GM18951 (cell line): Measurements from ENCODE around the gene C4orf50.
"Not testable (repeated sequence)": the region's sequence is repeated elsewhere in the genome, so short reads cannot be mapped to it uniquely, and the experiment has no call there.

Experiments used
- POLR2A ChIP-seq: IDR thresholded peaks from 4 replicates; pipeline ENCODE4 v1.6.1; 2011; ENCODE audit warnings: mild to moderate bottlenecking; ENCODE audit not compliant: insufficient read length, insufficient read depth; ENCODE audit errors: extremely low read depth
- in situ Hi-C: fragments of 300-500 bp; cut with MboI; formaldehyde crosslinking; loops from one replicate; pipeline ENCODE4 v1.12.0; 2022; ENCODE audit warnings: low sequenced_read_pairs, mixed read lengths, inconsistent platforms; ENCODE audit not compliant: unreplicated experiment

C4orf50 gene

DNA sequence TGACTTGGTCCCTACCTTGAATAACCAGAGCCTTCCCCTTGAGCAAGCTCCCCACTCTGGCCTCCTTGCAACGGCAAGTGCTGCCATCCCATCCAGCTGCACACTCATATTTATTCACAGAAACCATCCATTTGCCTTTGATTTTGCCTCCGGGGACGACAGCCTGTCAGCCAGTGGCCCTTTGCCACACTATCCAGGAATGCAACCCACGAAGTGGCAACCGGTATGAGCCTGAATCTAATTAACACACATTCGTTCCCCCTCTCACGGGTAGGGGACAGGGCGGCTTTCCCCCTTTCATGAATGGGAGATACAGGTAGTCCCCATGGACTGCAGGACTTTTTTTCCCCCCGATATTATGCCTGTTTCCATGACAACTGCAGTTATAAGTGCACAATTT, 140.8 kb downstream of the C4orf50 start:
- no peak for TF ChIP-seq POLR2A
- in situ Hi-C loops = no loop called here

DNA sequence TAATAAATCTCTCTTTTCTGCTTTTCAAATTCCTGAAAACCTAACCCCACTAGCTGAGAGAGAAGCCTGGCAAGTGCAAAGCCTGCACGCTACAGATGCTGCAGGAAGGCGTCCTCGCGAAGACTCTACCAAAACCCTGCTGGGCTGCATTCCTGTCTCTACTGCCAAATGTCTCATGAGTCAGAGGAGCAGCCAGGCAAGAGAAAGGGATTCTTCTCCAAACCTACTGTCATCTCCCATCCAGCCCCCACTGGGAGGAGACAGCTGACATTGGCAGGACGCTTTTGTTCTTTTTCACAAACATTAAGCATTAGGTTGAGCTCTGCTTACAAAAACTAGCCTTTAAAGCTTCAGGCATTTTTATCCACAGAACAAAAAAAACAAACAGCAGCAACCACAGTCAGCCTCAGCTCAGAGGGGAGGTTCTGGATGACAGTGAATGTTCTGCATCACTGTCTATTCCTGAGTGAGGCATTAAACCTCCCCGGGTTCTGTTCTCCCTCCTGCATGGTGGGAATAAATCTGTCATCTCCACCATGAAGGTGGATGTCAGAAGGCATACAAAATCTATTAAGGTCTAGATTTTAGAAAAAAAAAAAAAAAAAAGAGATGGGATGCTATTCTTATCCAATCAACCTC, 143.3 kb downstream of the C4orf50 start:
- no peak for TF ChIP-seq POLR2A
- in situ Hi-C loops = no loop called here

DNA sequence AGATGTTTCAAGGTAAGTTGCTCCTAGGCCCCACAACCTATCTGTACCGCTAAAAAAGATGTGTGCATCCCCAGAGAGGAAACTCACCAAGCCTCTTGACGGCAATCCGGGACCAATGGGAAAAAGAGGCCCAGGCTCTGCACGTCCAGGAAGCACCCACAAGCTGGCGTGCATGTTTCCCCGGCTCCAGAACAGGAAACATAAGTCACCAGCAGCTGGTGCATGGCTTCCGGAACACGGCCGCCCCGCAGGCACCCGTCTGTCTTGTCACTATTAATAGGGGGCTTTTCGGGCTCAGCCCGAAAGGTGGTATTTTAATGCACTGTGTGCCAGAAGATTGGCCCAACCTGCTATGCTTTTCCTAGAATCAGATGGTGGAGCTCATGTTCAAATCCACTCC, 147.5 kb downstream of the C4orf50 start:
- TF ChIP-seq POLR2A = no peak
- in situ Hi-C loops = no loop called here

DNA sequence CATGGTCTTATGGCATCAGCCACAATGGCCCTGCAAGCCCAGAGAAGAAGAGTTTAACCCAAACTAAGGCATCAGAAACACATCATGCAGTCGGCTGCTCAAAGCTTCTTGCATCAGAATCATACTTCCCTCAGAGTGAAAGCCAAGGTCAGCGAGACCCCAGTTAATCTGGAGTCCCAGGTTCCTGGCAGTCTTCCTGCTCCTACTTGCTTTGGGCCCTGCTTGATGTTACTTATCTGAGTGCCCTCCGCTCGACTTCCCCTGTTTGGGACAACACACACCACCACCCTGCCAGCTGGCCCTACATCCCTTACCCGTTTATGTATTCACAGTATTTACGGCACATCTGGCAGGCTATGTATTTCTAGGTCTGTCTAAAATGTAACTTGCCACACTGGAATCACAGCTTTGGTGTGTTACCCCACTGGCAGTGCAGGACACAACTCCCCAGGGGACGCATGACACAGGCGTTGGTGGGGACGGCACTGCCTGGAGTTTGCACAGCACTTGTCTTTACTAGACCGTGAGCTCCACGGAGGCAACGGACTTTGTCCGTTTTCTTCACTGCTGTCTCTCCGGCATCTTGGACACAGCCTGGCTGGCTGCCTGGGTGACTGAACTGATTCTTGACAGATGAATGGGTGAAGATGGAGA, 148.1 kb downstream of the C4orf50 start:
- no peak for TF ChIP-seq POLR2A
- in situ Hi-C loops = no loop called here

DNA sequence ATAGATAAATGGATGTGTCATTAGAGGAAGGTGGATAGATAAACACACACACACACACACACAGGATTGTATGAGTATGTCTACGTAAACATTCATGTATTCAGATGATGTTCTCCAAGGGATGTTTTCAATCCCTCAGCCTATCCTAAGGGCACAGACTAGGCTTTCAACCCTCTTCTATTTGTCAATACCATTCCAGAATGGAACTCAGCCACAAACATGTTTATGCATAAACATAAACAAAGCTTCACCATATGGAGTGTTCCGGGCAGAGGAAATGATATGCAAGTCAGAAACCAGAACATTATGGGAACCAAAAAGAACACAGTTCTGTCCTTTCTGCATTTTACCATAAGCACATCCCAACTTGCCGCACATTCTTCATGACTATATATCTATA, 150.4 kb downstream of the C4orf50 start:
- in situ Hi-C loops = no loop called here
- TF ChIP-seq POLR2A = no peak

DNA sequence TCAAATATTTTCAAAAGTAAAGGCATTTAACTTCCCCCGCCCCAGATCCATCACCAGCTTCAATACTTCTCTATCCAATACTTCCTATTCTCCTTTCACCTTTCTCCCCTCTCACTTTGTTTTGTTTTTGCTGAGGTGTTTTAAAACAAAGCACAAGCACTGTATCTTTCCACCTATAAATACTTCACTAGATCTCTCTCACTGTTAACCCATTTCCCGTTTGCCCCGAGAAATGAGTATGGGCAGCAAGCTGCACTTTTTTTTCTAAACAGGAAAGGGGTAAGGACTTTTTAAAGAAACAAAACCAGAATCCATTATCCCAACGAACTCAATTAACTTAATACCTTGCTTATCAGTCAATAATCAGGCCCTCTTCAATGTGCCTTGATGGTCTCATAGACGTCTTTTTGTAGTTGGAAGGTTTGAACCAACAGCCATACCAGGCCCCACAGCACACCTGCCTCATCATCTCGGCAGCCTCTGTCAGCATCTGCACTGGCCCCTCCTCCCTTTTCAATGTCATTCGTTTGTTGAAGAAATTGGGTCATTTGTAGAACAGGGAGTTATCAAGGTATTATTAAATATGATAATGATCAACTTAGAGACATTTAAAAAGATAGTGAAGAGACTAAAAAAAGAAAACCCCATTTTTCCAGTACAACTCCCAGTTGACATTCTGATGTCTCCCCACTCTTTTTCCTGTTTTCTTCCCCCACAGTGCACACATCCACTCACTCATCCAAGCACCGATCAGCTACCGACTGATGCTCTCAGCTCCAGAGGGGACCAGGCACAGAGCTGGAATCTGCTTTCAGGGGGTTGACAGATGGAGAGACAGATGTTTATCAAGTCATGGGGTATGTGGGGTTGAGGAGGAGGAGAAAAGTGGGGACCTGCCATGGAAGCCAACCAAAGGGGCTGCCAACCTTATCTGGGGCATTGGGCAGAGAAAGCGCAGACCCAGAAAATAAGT, 151.1 kb downstream of the C4orf50 start:
- in situ Hi-C loops = no loop called here

DNA sequence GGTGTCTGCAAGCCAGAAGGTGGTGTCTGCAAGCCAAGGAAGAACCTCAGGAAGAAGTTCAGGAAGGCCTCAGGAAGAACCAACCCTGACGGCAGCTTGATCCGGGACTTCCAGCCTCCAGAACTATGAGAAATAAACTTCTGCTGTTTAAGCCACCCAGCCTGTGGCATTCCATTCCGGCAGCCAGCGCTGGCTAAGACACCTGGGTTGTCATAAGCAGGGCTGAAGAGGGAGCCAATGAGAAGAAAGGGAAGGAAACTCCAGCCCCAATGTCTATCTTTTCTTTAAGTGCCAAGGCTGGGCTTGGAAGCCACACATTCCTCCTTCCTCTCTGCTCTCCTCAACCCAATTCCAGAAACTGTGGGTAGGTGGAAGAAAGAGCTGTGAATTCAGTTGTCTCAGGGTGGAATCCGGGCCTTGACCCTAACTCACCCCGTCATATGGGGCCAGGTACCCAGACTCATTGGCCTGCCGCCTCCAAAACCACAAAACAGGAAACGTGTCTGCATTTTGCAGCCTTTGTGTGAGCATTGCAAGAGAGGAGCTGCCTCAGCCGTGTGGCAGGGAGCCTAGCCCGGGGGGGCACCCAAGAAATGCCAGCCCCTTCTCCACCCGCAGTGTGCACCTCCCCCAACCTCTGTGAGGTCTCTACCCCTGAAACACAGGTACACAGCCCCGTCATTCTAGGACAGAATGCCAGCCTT, 152.2 kb downstream of the C4orf50 start:
- TF ChIP-seq POLR2A = no peak
- in situ Hi-C loops = no loop called here

More for the DNA sequence above, 151.1 kb downstream of the C4orf50 start:
- no peak for TF ChIP-seq POLR2A

DNA sequence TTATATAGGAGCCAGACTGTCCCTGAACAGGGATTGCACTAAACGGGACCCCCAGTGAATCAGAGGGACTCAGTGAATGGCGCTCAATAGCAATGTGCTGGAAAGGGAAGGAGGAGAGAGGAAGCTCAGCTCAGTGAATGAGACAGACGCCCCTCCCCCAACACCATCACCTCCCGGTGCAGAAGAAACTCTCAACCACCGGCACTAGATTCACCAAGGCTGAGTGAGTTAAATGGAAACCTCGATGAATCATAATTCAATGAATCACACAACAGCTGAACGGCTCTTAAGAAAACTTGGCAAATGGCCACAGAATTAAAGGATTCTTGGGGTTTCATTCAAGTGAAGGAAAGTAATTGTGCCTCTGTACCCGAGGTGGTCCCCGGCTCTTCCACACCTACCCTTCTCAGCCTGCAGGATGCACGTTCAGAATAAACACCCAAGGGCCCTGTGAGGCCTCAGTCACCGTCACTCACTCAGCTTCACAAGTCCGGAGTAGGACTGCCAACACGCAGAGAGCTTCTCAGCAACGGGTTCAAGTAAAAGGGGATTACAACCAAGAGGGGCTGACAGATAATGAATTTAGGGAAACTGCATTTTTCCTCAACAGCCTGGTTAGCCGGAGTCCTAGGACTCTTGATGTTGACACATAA, 154.6 kb downstream of the C4orf50 start:
- no peak for TF ChIP-seq POLR2A
- in situ Hi-C loops = no loop called here

DNA sequence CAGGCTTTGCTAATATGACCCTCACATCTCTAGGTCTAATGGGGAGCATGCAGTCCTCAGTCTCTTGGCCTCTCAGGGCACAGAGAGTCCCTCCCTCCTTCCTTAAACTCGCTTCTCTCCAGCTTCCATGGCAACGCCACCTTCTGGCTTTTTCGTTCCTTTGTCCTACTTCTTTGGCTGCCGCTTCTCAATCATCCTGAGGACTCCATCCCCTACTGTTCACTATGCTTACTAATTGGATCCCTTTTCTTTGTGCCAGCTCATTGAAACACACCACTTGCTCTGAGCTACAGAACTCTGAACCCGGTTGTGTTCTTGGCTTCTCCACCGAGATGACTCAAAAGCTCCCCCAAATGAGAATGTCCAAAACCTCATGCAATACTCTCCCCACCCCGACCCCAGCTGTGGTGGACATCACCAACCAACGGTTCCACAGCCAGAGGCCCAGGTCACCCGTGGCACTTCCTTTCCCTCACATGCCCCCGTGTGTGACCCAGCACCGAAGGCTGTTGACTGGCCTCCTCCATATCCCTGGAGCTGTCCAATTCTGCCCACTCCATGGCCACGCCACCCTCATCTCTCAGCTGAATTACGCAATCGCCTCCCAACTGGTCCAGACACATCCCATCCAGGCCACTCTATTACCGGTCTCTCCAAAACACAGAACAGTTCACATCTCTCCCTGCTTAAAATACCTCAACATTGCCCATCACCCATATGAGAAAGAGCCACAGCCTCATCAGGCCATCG, 160.0 kb downstream of the C4orf50 start:
- in situ Hi-C loops = no loop called here

DNA sequence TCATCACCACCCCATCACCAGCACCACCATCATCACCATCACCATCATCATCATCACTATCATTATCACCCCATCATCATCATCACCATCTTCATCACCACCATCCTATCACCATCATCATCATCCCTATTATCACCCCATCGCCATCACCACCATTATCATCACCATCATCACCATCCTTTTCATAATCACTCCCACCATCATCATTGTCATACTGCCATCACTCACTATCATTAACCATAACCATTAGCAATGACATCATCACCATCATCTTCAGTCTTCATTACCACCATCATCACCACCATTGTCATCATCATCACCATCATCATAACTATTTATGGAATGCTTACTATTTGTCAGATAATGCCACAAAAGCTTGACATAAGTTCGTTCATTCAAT, 161.0 kb downstream of the C4orf50 start:
- TF ChIP-seq POLR2A = no peak
- in situ Hi-C loops = no loop called here

More for the DNA sequence above, 160.0 kb downstream of the C4orf50 start:
- TF ChIP-seq POLR2A = no peak

DNA sequence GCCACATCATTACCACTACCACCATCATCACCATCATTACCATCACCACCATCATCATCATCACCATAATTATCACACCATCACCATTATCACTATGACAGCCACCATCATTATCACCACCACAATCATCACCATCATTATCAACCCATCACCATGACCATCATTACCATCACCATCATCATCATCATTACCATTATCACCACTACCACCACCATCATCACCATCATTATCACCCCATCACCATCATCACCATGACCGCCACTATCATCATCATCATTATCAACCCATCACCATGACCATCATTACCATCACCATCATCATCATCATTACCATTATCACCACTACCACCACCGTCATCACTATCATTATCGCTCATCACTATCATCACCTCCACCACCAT, 161.9 kb downstream of the C4orf50 start:
- in situ Hi-C loops = not testable (repeated sequence)

DNA sequence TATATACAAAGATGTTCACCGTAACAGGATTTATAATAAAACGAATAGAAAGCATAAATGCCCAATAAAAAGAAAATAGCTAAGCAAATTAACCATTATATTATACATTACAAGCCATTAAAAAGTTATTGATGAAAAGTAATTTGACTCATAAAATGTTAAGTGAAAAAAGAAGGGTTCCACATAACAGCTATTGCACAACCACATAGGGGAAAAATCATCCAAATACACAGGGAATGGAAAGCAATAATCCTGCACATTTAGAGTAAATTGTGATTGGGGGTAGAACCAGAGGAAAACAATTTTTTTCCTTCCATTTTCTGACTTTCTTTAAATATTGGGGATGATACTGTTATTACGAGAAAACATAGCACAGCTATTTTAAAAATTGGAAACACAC, 163.3 kb downstream of the C4orf50 start:
- no peak for TF ChIP-seq POLR2A
- in situ Hi-C loops = no loop called here
